K562 (cell line): ENCODE results near the gene XPR1.

ENCODE experiments used
- NFIC ChIP-seq: fragments of 450-650 bp; IDR thresholded peaks from 2 replicates; pipeline ENCODE4 v1.6.1; 2017; ENCODE audit warnings: mild to moderate bottlenecking, inconsistent platforms
- PHTF2 ChIP-seq: fragments of 250-450 bp; sonication (Bioruptor Pico); IDR thresholded peaks from 2 replicates; pipeline ENCODE4 v1.5.0; 2021; ENCODE audit warnings: mild to moderate bottlenecking
- REST ChIP-seq, 2 experiments: fragments of 450-650 bp; formaldehyde crosslinking in 1 of 2; IDR thresholded peaks; 2 replicates each; pipeline versions ENCODE4 v1.4.0 to v1.6.1; 2014 to 2020; ENCODE audit warnings: mild to moderate bottlenecking in 2 of 2, borderline replicate concordance in 1 of 2, low read depth in 1 of 2
- ZBTB26 ChIP-seq: fragments of 450-650 bp; formaldehyde crosslinking; IDR thresholded peaks from 2 replicates; pipeline ENCODE4 v1.4.0; 2022; ENCODE audit warnings: missing genetic modification characterization
- ZNF184 ChIP-seq: sonication (generic); formaldehyde crosslinking; IDR thresholded peaks from 2 replicates; pipeline ENCODE4 v1.5.0; 2020; ENCODE audit warnings: missing genetic modification reagents

- no peak for TF ChIP-seq ZNF184 (CRISPR knock-in tag)
- TF ChIP-seq PHTF2 (CRISPR knock-in tag) = no peak
- TF ChIP-seq ZBTB26 (CRISPR knock-in tag) = no peak
- TF ChIP-seq NFIC = no peak
- peak; percentile 55 for TF ChIP-seq REST (IDR thresholded peaks at IDR 0.05; ENCODE audit: borderline replicate concordance)
- no peak; the same call in 1 of the 2 replicates for TF ChIP-seq REST (CRISPR knock-in tag; IDR thresholded peaks at IDR 0.05; ENCODE audit: low read depth)
Measured at GRCh38 chr1:180631766-180632325, at the start of gene XPR1.
